Esophagus muscularis mucosa (tissue), 4 donors: Measurements from ENCODE around the gene CGRRF1. TPM values are rescaled to one million over a fixed set of nuclear protein-coding genes. Genes with fewer than 3 reads are reported as not detected.

Experiments
- DNase-seq: peaks from one replicate; pipeline ENCODE4 v3.0.0-alpha.2; 2017; ENCODE audit errors: extremely low spot score
- H3K27ac ChIP-seq, 4 donors: fragments of 200-600 bp; sonication (generic); replicated peaks in 1 of 4; 1 replicate in 3 of 4; 2 replicates in 1 of 4; pipeline ENCODE4 v1.5.1; 2016 to 2019; ENCODE audit warnings: mild to moderate bottlenecking in 1 of 4
- H3K27me3 ChIP-seq, 4 donors: fragments of 200-600 bp; sonication (generic); one replicate each; pipeline versions ENCODE4 v1.5.1 to v1.6.0; 2016 to 2019
- H3K36me3 ChIP-seq, 4 donors: fragments of 200-600 bp; sonication (generic); one replicate each; pipeline ENCODE4 v1.5.1; 2016 to 2019
- H3K4me1 ChIP-seq, 4 donors: fragments of 200-600 bp; sonication (generic); one replicate each; pipeline ENCODE4 v1.5.1; 2016 to 2019
- H3K4me3 ChIP-seq, 4 donors: fragments of 200-600 bp; sonication (generic); 1 replicate in 2 of 4; 2 replicates in 2 of 4; pipeline ENCODE4 v1.5.1; 2016 to 2019; ENCODE audit warnings: mild to moderate bottlenecking in 4 of 4, moderate library complexity in 1 of 4
- H3K9me3 ChIP-seq, 4 donors: fragments of 200-600 bp; sonication (generic); 1 replicate in 3 of 4; 2 replicates in 1 of 4; pipeline ENCODE4 v1.5.1; 2016 to 2019
- EP300 ChIP-seq: sonication (generic); formaldehyde crosslinking; IDR thresholded peaks from one replicate; pipeline ENCODE4 v1.6.1; 2017; ENCODE audit warnings: antibody characterized with exemption
- POLR2A ChIP-seq: fragments of 450-650 bp; IDR thresholded peaks from one replicate; pipeline ENCODE4 v1.6.1; 2017; ENCODE audit warnings: antibody characterized with exemption, moderate library complexity, mild to moderate bottlenecking, low read depth
- POLR2AphosphoS5 ChIP-seq, 2 donors: sonication (generic); formaldehyde crosslinking; IDR thresholded peaks; one replicate each; pipeline ENCODE4 v1.6.1; 2017; ENCODE audit warnings: antibody characterized with exemption in 2 of 2
- WGBS: methylation state at CpG from one replicate; pipeline ENCODE4 v1.1.5; 2018; 5-methylcytosine and 5-hydroxymethylcytosine counted together
- intact Hi-C: fragments of 100-400 bp; cut with DNase I; formaldehyde crosslinking; loops from one replicate; pipeline ENCODE4 v1.15.1; 2023
- total RNA-seq, 4 donors: library from RNA; depleted of rRNA; stranded (reverse); fragments of >200 nt; gene quantifications; one replicate each; pipeline versions ENCODE4 v1.1.0 to v1.2.1, GENCODE V29; 2016
- TF ChIP-seq, protein P1 (sequence below), 3 experiments: fragments of 200-600 bp in 2 of 3; fragments of 450-650 bp in 1 of 3; sonication (generic) in 2 of 3; IDR thresholded peaks; one replicate each; pipeline ENCODE4 v1.5.1; 2017 to 2019; ENCODE audit warnings: antibody characterized with exemption in 3 of 3, mild to moderate bottlenecking in 2 of 3, moderate library complexity in 1 of 3

Gene CGRRF1
- total RNA-seq, 4 donors from 2014 or later = 10.7 to 28.2 (median 21.8) TPM

GRCh38 chr14:54470701-54471100 lies 39.0 kb upstream of the CGRRF1 start:
- intact Hi-C loops = no loop called here

GRCh38 chr14:54471641-54472040 lies 38.1 kb upstream of the CGRRF1 start:
- Histone ChIP-seq H3K27me3 (no peaks in the 10 kb centered on the region), H3K36me3 (peaks cover 0 to 19% (median 0%) of the 10 kb centered on the region in 4 donors), H3K9me3 (peaks cover 0 to 13% (median 4%) of the 10 kb centered on the region in 4 donors), H3K27ac (no peak overlapping the region), H3K4me3 (no peak overlapping the region), H3K4me1 (peaks cover 0 to 25% (median 18%) of the 10 kb centered on the region in 4 donors)
- no peak for DNase-seq
- 88% methylated on average over 4 of the region's 4 CpGs for WGBS
- TF ChIP-seq EP300 (no peak), POLR2AphosphoS5 (IDR thresholded peaks at IDR 0.05) (no peak), POLR2A (no peak)
- TF ChIP-seq, protein P1, sequence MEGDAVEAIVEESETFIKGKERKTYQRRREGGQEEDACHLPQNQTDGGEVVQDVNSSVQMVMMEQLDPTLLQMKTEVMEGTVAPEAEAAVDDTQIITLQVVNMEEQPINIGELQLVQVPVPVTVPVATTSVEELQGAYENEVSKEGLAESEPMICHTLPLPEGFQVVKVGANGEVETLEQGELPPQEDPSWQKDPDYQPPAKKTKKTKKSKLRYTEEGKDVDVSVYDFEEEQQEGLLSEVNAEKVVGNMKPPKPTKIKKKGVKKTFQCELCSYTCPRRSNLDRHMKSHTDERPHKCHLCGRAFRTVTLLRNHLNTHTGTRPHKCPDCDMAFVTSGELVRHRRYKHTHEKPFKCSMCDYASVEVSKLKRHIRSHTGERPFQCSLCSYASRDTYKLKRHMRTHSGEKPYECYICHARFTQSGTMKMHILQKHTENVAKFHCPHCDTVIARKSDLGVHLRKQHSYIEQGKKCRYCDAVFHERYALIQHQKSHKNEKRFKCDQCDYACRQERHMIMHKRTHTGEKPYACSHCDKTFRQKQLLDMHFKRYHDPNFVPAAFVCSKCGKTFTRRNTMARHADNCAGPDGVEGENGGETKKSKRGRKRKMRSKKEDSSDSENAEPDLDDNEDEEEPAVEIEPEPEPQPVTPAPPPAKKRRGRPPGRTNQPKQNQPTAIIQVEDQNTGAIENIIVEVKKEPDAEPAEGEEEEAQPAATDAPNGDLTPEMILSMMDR (IDR thresholded peaks at IDR 0.05) = no peak
- intact Hi-C loops = no loop called here

More at GRCh38 chr14:54470701-54471100, 39.0 kb upstream of the CGRRF1 start:
- H3K4me1 ChIP-seq = peaks cover 0 to 16% (median 13%) of the 10 kb centered on the region in 4 donors
- 98% methylated on average over 4 of the region's 4 CpGs for WGBS
- H3K4me3 ChIP-seq = no peak overlapping the region
- no peak overlapping the region for H3K27ac ChIP-seq
- peaks cover 0 to 13% (median 4%) of the 10 kb centered on the region in 4 donors for H3K9me3 ChIP-seq
- H3K27me3 ChIP-seq = no peaks in the 10 kb centered on the region
- peaks cover 0 to 19% (median 0%) of the 10 kb centered on the region in 4 donors for H3K36me3 ChIP-seq
- DNase-seq = no peak
- no peak for TF ChIP-seq EP300
- TF ChIP-seq, protein P1 (IDR thresholded peaks at IDR 0.05) = no peak
- TF ChIP-seq POLR2AphosphoS5 (IDR thresholded peaks at IDR 0.05) = no peak
- no peak for TF ChIP-seq POLR2A

- Histone ChIP-seq H3K9me3 (peaks cover 0 to 8% (median 2%) of the 10 kb centered on the region in 4 donors), H3K4me1 (peaks cover 0 to 27% (median 18%) of the 10 kb centered on the region in 4 donors), H3K4me3 (no peak overlapping the region), H3K36me3 (peaks cover 0 to 21% (median 2%) of the 10 kb centered on the region in 4 donors), H3K27ac (no peak overlapping the region), H3K27me3 (no peaks in the 10 kb centered on the region)
- intact Hi-C loops = no loop called here
- TF ChIP-seq, protein P1 (IDR thresholded peaks at IDR 0.05) = no peak
- TF ChIP-seq EP300 (no peak), POLR2AphosphoS5 (IDR thresholded peaks at IDR 0.05) (no peak), POLR2A (no peak)
- no peak for DNase-seq
- whole genome bisulfite sequencing = 88% methylated on average over 4 of the region's 4 CpGs
Observed at GRCh38 chr14:54472315-54472714, 37.4 kb upstream of the CGRRF1 start.

GRCh38 chr14:54474232-54474793 lies 35.4 kb upstream of the CGRRF1 start:
- intact Hi-C loops = no loop called here
- H3K9me3 ChIP-seq = no peaks in the 10 kb centered on the region
- H3K4me1 ChIP-seq = peaks cover 5 to 27% (median 18%) of the 10 kb centered on the region in 4 donors
- no peak overlapping the region for H3K4me3 ChIP-seq
- 63% methylated on average over 2 of the region's 2 CpGs for WGBS
- H3K36me3 ChIP-seq = peaks cover 0 to 40% (median 12%) of the 10 kb centered on the region in 4 donors
- no peaks in the 10 kb centered on the region for H3K27me3 ChIP-seq
- no peak overlapping the region for H3K27ac ChIP-seq
- DNase-seq = no peak
- TF ChIP-seq EP300 (no peak), POLR2AphosphoS5 (IDR thresholded peaks at IDR 0.05) (no peak), POLR2A (no peak)
- TF ChIP-seq, protein P1 (IDR thresholded peaks at IDR 0.05) = no peak
